Vagina (tissue), 2 donors: ENCODE results near the gene SYTL5. TPM values are rescaled to one million over a fixed set of nuclear protein-coding genes. Genes with fewer than 3 reads are reported as not detected.

Experiments used
- DNase-seq, 2 donors: peaks; one replicate each; pipeline ENCODE4 v3.0.0-alpha.2; 2017; ENCODE audit errors: extremely low spot score in 2 of 2
- H3K27ac ChIP-seq: fragments of 200-600 bp; sonication (generic); one replicate; pipeline ENCODE4 v1.5.1; 2019
- H3K27me3 ChIP-seq: fragments of 200-600 bp; sonication (generic); one replicate; pipeline ENCODE4 v1.5.1; 2019
- H3K36me3 ChIP-seq, 2 donors: fragments of 200-600 bp; sonication (generic); one replicate each; pipeline ENCODE4 v1.5.1; 2017 to 2019
- H3K4me1 ChIP-seq: fragments of 200-600 bp; sonication (generic); one replicate; pipeline ENCODE4 v1.5.1; 2019
- H3K4me3 ChIP-seq, 2 donors: fragments of 200-600 bp; sonication (generic); 1 replicate in 1 of 2; 2 replicates in 1 of 2; pipeline ENCODE4 v1.5.1; 2016 to 2019
- H3K9me3 ChIP-seq: fragments of 200-600 bp; sonication (generic); one replicate; pipeline ENCODE4 v1.5.1; 2019
- POLR2A ChIP-seq, 2 donors: fragments of 450-650 bp; IDR thresholded peaks; one replicate each; pipeline ENCODE4 v1.6.1; 2017; ENCODE audit warnings: antibody characterized with exemption in 2 of 2, mild to moderate bottlenecking in 2 of 2, moderate library complexity in 2 of 2
- POLR2AphosphoS5 ChIP-seq, 2 donors: sonication (generic); formaldehyde crosslinking; IDR thresholded peaks; one replicate each; pipeline ENCODE4 v1.9.0; 2017; ENCODE audit warnings: antibody characterized with exemption in 2 of 2, mild to moderate bottlenecking in 2 of 2, low read depth in 1 of 2; ENCODE audit not compliant: insufficient read depth in 1 of 2
- intact Hi-C: fragments of 100-400 bp; cut with DNase I; formaldehyde crosslinking; loops from one replicate; pipeline ENCODE4 v1.15.1; 2023
- total RNA-seq: library from RNA; depleted of rRNA; stranded (reverse); fragments of >200 nt; gene quantifications from one replicate; pipeline ENCODE4 v1.2.3, GENCODE V29; 2016
- TF ChIP-seq, protein P1 (sequence below), 3 experiments: fragments of 450-650 bp in 2 of 3; fragments of 200-600 bp in 1 of 3; sonication (generic) in 1 of 3; IDR thresholded peaks; one replicate each; pipeline ENCODE4 v1.5.1; 2017 to 2019; ENCODE audit warnings: antibody characterized with exemption in 3 of 3, mild to moderate bottlenecking in 2 of 3, moderate library complexity in 2 of 3

SYTL5 gene
- total RNA-seq, 1 donor from 2014 or later: 1.2 TPM

DNA sequence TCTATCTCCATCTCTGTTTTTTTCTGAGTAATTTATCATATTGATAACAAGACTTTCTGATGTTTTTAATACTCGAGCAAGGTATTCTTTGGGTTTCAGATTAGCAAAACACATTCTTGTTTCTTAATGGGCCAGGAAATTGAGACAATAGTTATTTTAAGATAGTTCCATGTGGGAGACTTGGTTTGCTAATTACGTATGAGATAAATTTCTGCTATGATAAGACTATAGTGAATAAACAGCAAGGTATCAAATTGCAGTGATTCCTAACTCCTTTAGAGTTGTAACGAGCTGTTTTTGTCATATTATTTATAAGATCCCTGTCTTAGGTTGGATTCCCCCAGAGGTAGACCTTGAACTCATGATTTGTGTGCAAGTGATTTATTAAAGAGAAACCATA lies 38.3 kb downstream of the SYTL5 start:
- Histone ChIP-seq H3K4me1 (no peaks in the 10 kb centered on the region), H3K9me3 (no peaks in the 10 kb centered on the region), H3K27me3 (no peaks in the 10 kb centered on the region), H3K27ac (no peak overlapping the region), H3K36me3 (no peaks in the 10 kb centered on the region), H3K4me3 (no peak overlapping the region)
- TF ChIP-seq POLR2AphosphoS5 (IDR thresholded peaks at IDR 0.05; ENCODE audit: insufficient read depth in 1 of 2, low read depth in 1 of 2) (no peak), POLR2A (IDR thresholded peaks at IDR 0.05) (no peak)
- TF ChIP-seq, protein P1, sequence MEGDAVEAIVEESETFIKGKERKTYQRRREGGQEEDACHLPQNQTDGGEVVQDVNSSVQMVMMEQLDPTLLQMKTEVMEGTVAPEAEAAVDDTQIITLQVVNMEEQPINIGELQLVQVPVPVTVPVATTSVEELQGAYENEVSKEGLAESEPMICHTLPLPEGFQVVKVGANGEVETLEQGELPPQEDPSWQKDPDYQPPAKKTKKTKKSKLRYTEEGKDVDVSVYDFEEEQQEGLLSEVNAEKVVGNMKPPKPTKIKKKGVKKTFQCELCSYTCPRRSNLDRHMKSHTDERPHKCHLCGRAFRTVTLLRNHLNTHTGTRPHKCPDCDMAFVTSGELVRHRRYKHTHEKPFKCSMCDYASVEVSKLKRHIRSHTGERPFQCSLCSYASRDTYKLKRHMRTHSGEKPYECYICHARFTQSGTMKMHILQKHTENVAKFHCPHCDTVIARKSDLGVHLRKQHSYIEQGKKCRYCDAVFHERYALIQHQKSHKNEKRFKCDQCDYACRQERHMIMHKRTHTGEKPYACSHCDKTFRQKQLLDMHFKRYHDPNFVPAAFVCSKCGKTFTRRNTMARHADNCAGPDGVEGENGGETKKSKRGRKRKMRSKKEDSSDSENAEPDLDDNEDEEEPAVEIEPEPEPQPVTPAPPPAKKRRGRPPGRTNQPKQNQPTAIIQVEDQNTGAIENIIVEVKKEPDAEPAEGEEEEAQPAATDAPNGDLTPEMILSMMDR (IDR thresholded peaks at IDR 0.05): no peak
- no peak for DNase-seq
- intact Hi-C loops: no loop called here

DNA sequence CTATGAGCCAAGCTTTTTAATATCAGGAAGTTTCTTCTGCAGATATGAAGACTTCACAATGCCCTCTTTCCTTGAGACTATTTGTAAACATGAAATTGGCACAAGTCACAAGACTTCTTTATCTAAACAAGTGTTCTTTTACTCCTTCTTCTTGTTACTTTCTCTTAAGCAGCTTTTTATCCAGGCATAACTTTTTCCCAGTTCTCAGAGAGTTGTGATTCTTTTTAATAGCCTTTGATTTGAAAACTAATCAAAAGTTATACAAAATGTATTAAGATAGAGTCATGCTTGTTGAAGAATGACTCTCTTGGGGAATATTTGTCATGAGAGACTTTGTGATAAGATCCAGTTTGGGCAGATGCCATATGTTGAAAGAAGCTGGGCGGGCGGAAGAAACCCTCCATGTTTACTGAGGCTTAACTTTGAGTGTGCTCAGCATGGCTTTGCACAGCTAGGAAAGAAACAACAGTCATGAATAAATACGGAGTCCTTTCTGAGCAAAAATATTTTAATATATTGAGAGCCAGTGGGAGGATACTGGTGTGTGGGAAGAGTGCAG lies 39.3 kb downstream of the SYTL5 start:
- H3K27me3 ChIP-seq: no peaks in the 10 kb centered on the region
- no peak for DNase-seq
- intact Hi-C loops: no loop called here
- no peaks in the 10 kb centered on the region for H3K36me3 ChIP-seq
- H3K4me1 ChIP-seq: no peaks in the 10 kb centered on the region
- H3K9me3 ChIP-seq: no peaks in the 10 kb centered on the region
- TF ChIP-seq, protein P1 (IDR thresholded peaks at IDR 0.05): no peak
- TF ChIP-seq POLR2A (IDR thresholded peaks at IDR 0.05): no peak
- no peak for TF ChIP-seq POLR2AphosphoS5 (IDR thresholded peaks at IDR 0.05; ENCODE audit: insufficient read depth in 1 of 2, low read depth in 1 of 2)
- H3K27ac ChIP-seq: no peak overlapping the region
- no peak overlapping the region for H3K4me3 ChIP-seq

DNA sequence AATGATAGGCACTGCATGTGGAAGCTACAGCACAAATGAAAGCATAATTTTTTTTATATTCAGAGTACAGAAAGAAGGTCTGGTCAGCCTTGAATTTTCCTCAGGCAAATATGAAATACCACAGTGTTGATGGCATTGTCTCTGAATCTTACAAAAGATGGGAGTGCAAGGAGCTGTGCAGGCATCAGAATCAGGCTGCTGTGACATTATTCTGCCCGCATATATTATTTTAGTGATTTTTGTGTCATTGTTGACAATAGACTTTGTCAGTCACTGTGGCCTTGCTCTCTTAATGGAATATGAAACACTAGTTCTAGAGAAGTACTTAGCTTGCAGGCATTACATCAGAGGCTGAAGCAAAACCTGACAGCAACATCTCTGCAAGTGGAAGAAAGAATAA lies 42.5 kb downstream of the SYTL5 start:
- Histone ChIP-seq H3K27ac (no peak overlapping the region), H3K4me3 (no peak overlapping the region), H3K27me3 (no peaks in the 10 kb centered on the region), H3K4me1 (no peaks in the 10 kb centered on the region), H3K9me3 (no peaks in the 10 kb centered on the region), H3K36me3 (no peaks in the 10 kb centered on the region)
- no peak for DNase-seq
- TF ChIP-seq POLR2AphosphoS5 (IDR thresholded peaks at IDR 0.05; ENCODE audit: insufficient read depth in 1 of 2, low read depth in 1 of 2): no peak
- TF ChIP-seq, protein P1 (IDR thresholded peaks at IDR 0.05): no peak
- no peak for TF ChIP-seq POLR2A (IDR thresholded peaks at IDR 0.05)
- intact Hi-C loops: no loop called here

DNA sequence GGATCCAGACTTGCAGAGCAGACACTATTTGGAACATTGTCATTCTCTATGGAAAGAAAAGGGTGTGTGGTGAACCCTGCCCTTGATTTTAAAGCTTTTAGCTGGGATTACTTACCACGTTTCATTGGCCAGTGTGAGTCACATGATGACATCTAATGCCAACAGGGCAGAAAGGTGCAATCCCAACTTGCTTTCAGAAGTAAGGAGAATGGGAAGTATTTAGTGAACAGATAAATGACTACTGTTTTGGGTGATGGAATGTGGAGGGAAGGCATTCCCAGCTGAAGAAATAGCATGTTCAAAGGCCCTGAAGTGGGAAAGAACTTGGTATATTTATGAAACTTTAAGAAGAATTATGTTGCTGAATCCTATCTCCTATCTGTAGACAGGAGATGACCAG lies 44.5 kb downstream of the SYTL5 start:
- TF ChIP-seq, protein P1 (IDR thresholded peaks at IDR 0.05): no peak
- TF ChIP-seq POLR2A (IDR thresholded peaks at IDR 0.05) (no peak), POLR2AphosphoS5 (IDR thresholded peaks at IDR 0.05; ENCODE audit: insufficient read depth in 1 of 2, low read depth in 1 of 2) (no peak)
- Histone ChIP-seq H3K27ac (no peak overlapping the region), H3K4me3 (no peak overlapping the region), H3K27me3 (no peaks in the 10 kb centered on the region), H3K36me3 (no peaks in the 10 kb centered on the region), H3K9me3 (no peaks in the 10 kb centered on the region), H3K4me1 (no peaks in the 10 kb centered on the region)
- intact Hi-C loops: no loop called here
- DNase-seq: no peak

DNA sequence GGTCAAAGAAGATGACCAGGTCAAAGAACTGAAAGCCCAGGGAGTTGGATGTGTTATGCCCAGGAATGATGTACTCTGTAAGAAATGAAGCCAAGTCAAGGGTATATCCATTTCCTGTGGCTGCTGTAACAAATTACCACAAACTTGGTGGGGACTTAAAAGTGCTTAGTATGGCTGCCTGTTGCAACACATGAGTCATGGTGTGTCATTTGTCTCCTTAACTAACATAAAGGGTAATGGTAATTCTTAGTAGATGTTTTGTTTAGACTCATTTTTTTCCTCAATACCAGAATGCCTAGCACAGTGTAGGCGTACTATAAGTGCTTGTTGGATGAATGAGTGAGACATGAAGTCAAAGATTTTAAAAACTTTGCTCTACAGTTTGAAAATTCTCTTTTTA lies 45.7 kb downstream of the SYTL5 start:
- no peaks in the 10 kb centered on the region for H3K36me3 ChIP-seq
- no peaks in the 10 kb centered on the region for H3K4me1 ChIP-seq
- H3K27me3 ChIP-seq: no peaks in the 10 kb centered on the region
- no peak for DNase-seq
- intact Hi-C loops: no loop called here
- TF ChIP-seq, protein P1 (IDR thresholded peaks at IDR 0.05): no peak
- TF ChIP-seq POLR2A (IDR thresholded peaks at IDR 0.05): no peak
- no peak for TF ChIP-seq POLR2AphosphoS5 (IDR thresholded peaks at IDR 0.05; ENCODE audit: insufficient read depth in 1 of 2, low read depth in 1 of 2)
- H3K9me3 ChIP-seq: no peaks in the 10 kb centered on the region
- no peak overlapping the region for H3K4me3 ChIP-seq
- no peak overlapping the region for H3K27ac ChIP-seq
